GM21360 (cell line): ENCODE measurements around the gene IGSF22.
A peak's percentile ranks its signal among the peaks of the same experiment; 100 is the strongest.

Experiments
- ATAC-seq: cut with Tn5 transposase; IDR thresholded peaks from one replicate; pipeline ENCODE4 v1.9.1; 2021; ENCODE audit warnings: mild to moderate bottlenecking, moderate library complexity; ENCODE audit not compliant: unreplicated experiment

The IGSF22 gene

DNA sequence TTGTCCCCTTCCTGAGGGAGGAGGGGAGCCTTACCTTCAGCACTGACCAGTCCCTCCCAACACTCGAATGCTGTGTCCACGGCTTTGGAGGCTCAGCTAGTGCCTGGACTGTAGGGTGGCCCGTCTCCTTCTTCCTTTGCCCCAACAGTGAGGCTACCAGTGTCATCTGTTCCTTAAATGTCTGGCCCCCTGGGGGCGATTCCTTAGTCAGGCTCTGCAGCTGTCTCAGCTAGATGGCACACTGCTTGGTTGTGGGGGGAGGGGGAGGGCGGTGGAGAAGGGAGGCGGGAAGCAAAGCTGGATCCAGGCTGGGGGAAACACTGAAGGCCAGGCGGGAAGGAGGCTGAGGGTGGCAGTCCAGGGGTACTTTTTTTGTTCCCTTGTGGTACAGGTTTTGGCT, at the start of gene IGSF22:
TSS of gene IGSF22 (minus strand) at position 149 of the 400 bp plus-strand sequence. CDS start 1,952 bp downstream, outside the sequence.
- ATAC-seq = no peak

DNA sequence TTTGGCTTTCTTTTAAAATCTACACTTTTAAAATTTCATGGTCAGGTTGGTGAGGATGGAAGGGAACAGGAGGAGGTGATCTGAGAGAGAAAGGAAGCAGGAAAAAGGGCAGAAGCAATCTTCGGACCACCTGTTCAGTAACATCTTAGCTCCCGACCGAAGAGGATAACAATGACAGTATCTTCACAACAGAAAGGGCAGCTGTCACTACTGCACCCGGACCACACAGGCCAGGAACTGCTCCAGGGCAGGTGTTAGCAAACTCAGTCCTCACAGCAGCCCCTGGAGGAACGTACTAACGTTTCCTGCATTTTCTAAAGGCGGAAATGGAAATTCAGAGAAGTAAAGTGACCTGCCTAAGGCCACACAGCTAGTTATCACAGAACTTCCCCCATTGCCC, 48.8 kb upstream of the IGSF22 start:
- no peak for ATAC-seq

DNA sequence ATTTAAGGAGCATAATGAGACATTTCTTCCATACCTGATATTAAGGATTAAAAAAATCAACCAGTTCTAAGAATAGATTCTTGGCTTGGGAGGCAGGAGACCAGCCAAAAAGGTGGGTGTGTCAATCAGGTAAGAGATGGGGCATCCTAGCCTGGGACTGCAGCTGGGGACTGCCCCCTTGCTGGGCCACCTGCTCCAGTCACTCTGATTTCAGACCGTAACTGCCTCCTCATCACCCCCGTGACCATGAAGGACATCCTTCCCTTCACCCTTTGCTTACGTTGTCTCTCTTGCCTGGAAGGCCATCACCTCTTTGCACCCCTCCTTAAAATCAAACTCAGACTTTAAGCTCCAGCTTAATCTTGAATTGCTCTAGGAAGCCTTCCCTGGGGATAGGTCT, 47.7 kb upstream of the IGSF22 start:
- ATAC-seq = no peak

DNA sequence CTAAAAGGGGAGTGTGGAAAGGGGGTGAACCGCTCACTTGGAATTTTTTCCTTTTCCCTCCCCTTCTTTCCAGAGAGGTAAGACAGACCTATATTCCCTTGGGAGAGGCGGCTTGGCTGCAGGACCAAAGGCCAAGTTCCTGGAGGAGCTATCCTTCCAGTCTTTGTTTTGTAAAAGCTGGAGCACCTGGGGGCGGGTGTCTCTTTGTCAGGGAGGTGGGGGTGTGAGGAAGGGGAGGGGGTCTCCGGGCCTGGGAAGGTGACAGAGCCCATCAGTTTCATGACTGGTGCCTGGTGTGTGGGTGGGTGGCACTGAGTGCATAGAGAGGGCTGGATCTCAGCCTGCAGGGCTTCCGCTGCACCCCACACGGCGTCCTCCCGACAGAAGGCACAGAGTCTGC, 47.1 kb upstream of the IGSF22 start:
- ATAC-seq = no peak

DNA sequence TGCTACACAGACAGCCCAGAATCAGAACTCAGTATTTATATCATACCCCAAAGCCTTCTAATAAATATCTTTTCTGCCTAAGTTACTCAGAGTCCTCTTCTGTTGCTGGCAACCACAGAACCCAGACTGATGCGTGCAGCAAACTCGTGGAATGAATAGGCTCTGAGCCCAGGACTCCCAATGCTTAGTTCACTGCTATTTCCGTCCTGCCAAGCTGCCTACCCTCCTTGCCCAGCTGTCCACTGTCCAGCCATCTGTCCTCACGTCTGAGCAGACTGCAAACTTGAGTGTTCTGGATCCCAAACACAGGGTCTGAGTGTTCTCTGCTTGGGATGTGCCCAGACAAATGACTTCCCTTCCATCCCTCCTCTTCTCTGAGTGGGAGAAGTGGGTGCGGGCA, 46.2 kb upstream of the IGSF22 start:
- no peak for ATAC-seq

DNA sequence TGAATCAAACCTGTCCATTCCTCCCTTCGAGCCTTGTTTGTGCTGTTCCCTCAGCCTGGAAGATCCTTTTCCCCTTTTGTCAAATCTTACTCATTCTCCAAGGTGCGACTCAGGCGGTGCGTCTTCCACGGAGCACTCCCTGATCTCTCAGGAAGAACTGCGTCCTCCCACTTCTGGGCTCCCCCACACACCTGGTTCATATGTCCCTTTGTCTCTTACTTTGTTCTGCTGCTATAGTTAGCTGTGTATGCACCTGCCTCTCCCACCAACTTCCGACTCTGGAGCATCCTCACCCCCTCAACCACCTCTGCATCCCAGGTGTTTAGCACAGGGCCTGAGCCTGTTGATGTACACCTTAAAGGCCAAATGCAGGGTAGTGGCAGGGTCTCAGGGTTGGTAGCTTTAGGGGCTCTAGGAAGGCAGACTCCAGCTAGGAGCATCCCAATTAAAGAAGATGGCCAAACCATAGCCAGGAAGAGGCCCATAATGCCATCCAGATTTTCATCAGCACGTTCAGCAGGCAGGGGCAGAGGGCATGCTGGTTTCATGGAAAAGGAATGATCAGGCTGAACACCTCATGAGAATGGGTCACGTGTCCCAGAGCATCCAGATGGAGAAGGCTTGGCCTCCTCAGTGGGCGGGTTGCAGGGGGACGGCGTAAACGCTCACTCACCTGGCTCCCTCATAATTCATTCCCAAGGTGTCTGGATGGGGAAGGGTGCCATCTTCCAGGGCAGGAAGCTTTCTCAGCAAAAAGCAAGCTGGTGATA, 45.5 kb upstream of the IGSF22 start:
- no peak for ATAC-seq

DNA sequence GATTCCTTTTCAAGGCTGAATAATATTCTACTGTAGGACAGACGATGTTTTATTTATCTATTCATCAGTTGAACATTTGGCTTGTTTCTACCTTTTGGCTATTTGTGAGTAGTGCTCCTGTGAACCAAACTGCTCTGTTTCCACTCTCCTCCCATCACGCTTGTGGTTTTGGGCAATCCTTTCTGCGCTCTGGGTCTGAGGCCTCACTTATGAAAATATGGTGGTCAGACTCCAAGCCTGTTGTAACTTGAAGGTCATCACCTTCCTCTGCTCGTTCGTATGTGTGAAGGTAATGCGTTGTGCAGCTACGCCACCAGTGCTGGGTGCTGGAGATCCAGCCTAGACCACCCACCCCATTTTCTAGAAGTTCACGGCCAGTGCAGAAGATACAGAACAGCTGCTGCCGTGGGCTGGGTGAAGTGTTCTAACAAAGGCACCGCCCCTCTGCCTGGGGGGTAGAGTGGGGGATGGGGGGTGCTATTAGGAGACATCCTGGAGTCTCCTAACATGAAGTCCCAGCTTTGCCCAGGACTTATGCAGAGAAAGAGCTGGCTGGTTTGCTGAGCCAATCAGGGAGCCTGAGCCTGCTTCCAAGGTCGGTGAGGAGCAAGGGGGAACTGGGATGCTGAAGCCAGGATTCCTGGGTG, 44.6 kb upstream of the IGSF22 start:
- ATAC-seq = no peak

DNA sequence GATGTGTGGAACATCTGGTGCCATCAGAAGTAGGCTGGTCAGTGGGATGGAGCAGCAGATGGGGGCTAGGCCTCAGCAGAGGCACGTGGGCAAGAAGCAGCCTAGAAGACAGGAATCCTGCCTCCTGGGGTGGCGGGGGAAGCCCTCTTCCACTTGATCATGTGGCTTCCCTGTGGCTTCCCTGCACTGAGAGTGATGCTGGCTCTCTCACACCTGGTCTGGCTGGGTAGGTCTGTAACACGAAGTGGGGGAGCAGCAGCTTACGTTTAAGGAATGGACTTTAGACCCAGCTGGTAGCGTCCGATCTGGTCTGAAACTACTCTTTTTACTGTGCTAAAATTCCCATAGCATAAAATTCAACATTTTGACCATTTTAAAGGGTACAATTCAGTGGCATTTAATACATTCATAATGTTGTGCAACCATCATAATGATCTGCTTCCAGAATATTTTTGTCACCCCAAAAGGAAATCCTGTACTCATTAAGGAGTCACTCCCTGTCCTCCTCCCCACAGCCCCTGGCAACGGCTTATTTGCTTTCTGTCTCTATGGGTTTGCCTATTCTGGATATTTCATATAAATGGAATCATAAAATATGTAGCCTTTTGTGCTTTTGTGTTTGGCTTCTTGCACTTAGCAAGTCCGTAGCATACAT, 43.9 kb upstream of the IGSF22 start:
- no peak for ATAC-seq

DNA sequence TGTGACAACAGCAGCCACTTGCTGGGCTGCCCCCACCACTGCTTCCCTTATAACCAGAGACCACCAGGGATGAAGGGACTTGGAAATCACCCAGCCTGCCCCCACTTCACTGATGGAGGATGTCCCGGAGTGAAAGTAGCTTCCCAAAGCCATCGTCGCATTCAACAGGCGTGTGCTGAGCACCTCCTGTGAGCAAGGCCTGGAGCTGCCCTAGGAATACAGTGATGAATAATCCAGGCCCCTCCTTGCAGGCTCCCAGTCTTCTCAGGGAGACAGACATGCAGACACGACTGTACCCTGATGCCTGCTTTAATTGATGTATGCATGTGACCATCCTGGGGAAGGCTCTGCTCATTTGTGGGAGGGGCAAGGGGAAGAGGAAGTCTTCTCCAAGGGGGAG, 43.0 kb upstream of the IGSF22 start:
- ATAC-seq = no peak

DNA sequence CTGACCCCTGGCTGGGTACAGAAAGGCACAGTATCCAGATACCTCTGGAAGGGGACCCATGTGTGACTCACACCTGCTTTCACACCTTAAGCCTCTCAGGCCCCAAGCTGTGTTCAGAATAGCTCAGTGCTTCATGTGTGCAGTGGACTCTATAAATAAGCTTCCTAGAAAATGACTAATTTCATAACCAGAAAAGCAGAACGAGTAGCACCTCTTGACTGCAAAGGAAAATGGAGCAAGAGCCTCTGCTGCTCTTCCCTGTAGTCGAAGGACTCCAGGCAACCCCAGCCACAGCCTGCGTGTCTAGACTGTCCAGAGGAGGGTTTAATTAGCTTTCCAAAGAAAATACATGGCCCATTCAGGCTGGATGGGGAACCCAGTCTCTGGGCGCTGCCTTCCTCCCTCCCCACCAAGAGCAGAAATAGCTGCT, 42.5 kb upstream of the IGSF22 start:
- ATAC-seq = peak; percentile 86

DNA sequence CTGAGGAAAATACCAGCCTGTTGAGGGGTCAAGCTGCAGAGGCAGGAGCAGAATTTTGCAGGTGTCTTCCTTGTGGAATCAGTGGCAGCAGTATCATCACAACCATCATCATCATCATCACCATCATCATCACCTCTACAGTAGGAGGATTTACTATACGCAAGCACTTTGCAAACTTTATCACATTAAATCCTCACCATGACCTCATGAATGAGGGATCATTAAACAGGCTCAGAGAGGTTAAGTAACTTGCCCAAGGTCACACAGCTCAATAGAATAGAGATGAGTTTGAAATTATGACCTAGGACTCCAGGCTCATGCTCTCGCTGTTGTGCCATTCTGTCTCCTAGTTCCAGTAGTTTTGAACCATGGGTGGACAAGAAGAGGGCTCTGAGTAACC, 40.0 kb upstream of the IGSF22 start:
- no peak for ATAC-seq

DNA sequence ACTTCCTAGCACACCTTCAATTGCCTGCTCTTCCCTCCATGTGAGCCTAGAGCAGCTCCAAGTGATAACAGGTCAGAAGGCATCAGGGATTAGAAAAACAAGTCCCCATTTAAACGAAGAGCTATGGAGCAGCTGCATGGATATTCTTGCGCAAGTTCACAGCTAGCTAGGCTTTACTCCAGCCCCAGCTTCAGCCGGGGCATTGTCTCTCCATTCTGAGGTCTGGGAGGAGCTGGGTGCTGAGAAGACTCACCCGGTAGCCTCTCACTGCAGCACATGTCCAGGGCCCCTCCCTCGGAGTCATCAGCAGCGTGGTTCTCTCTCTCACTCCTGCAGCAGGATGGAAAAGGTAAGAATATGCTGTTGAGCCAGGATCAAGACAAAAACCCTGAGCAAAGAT, 39.6 kb upstream of the IGSF22 start:
- no peak for ATAC-seq

DNA sequence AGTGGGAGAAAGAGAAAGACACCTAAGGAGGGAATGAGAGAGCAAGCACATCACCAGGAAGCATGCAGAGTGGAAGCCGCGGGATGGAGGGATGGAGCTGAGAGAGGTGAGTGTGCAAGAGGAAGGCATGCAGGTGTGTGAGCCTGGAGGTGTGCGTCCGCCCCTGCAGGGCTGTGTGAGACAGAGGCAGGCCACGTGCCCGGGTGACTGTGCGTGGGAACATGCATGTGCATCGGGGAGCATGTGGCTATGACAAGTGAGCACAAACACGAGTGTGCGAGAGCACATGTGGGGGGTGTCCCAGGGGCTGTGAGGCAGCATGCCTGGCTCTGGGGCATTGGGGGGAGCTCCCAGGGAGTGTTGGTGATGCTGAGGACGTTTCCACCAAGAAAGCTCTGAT, 35.8 kb upstream of the IGSF22 start:
- ATAC-seq = no peak

DNA sequence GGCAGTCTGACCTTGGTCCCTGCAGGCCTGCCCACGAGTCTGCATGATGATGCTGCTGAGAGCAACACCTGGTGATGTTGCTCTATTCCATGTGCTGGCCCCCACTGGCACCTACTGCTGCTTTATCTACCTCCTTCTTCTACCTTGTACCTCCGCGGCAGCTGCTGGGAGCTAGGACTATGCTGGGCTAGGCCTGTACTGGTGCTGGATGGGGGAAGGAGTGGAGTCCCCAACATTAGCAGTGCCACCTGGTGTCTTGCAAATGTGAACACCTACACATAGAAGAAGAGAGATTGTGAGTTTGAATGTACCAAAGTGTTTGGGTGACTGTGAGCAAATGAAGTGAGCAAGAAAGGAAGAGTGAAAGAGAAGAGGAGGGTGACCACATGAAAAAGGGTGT, 35.2 kb upstream of the IGSF22 start:
- no peak for ATAC-seq

DNA sequence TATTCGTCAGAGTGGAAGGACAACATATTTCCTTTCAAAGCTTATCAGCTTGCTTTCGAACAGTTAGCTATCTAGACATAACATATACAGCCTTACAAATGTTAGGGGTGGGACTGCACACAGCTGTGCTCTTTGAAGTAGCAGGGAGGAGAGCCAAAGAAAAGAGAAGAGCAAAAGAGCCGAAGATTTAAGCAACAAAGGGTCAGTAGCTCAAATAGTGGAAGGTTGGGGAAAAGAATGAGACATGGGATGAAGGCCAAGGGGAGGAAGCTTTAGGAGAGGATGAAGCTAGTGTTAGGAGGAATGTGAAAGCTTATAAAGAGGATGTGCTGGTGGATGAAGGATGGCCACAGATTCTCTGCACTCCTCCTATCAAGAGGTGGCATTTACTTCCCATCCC, 31.8 kb upstream of the IGSF22 start:
- no peak for ATAC-seq

DNA sequence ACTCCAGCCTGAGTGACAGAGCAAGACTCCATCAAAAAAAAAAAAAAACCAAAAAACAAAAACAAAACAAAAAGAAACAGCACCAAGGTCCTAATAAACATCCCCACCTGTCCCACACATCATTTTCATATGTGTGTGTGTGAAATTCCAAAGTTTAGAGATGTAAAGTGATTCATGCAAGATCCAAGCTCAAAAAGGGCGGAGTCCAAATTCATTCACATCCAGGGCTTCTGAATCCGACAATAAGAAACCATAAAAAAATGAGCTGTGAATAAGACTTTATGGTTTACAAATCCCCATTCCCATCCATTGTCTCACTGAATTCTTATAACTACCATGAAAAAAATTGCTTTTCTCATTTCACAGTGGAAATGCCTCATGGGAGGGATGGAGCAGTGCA, 30.9 kb upstream of the IGSF22 start:
- no peak for ATAC-seq

DNA sequence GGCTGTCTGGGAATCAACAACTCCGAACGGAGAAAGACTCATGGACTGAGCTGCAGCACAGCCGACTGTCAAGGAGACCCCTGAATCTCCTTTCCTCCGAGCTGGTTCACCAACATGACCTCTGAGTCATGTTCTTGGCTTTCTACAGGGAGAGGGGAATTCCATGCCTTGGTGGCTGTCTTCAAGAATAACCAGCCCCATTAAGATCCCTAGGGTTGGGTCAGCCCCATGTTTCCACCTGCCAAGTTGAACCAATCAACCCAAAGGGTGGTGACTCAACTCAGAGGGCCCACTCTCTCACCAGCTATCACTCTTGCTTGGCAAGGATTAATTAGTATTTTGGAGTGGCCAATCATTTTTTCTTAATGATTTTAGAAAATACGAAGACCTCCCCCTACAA, 28.3 kb upstream of the IGSF22 start:
- no peak for ATAC-seq

DNA sequence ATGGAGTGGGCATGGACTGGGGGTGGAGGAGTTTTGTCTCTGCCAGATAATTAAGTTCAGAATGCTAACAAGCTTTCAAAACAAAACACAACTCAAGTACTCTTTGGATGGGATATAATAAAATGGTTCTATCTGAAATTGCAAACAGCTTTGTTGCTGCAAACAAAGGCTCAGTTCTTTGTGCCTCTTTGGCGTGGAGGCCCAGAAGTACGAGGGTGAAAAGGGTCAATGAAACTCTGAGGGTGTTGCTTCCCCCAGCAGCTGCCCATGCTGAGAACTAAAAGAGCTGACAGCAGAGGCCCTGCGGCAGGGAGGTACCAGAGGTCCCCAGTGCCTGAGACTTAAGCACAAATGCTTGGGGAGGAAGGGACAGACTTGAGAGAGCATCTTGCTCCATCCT, 26.5 kb upstream of the IGSF22 start:
- no peak for ATAC-seq

DNA sequence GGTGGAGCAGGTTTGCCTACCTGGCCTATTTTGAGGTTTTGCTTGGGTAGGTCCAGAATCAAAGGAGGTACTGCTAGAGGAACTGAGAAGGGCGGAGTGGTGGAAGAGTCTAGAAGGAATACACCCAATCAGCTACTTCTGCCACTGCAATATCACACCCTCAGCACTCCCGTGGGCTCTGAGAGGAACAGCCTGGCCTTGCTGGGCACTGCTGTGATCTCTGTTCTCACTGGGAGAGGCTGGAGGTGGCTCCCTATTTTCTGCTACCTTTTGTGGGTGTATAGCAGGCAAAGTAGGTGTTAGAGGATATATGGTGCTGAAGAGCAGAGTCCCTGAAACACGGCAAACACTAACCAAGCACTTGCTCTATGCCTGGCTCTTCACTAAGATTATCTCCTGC, 25.0 kb upstream of the IGSF22 start:
- no peak for ATAC-seq

DNA sequence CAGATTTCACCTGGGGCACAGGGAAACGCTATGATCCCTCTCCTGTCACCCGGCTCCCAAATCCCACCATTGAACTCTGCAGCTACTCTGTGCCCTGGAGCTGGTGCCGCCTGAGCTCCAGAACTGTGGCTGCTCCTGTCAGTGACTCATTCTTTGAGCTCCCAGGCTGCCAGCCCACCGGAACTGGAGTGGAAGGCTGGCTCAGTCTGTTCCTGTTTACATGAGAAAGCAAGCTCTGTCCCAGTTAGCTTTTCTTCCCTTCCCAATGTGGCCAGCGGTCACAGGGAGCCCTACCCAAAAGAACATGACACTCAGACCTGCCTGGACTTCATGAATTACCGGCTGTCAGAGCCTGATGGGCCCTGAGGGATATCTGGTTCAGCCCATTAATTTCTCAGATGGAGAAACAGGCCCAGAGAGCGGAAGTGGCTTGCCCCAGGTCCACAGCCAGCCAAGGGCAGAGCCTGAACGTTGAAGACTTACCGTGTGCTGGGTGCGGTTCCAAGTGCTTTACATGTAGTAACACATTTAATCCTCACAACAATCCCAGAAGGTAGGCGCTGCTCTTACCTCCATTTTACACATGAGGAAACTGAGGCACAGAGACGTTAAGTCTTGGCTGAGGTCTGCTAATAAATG, 23.8 kb upstream of the IGSF22 start:
- no peak for ATAC-seq

DNA sequence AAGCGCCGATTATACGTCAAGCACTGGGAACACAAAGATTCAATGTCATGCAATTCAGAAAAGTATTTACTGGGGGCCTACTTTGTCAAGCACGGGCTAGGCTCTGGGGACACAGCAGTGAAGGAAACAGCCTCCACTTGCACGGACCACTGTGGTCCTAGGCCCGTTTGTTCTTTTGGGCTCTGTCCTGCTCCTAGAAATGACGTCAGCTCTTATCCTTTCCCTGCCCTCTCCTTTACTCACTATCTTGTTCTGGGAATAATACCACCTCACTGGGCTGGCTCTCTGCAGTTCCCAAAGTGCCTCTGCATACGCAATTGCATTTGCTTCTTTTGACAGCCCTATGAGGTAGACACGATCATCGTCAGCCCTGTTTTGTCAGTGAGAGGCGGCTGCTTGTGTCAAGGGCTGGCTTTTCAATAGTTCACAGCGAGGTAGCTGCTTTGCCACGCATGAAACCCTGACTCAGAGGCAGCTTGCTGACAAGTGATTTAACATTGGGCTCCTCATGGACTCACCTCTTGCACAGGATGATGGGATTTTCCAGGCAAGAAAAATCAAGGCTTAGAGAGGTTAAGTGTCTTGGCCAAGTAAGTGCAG, 22.9 kb upstream of the IGSF22 start:
- ATAC-seq = no peak
